NCI-H2227 treated with DMSO at 0.1 percent for 48 hours (cell line): Measurements from ENCODE around the gene MRPS6.

Source experiments
- DNase-seq: peaks from one replicate; lab custom pipeline; 2025; lab: John Stamatoyannopoulos, UW

Gene MRPS6

DNA sequence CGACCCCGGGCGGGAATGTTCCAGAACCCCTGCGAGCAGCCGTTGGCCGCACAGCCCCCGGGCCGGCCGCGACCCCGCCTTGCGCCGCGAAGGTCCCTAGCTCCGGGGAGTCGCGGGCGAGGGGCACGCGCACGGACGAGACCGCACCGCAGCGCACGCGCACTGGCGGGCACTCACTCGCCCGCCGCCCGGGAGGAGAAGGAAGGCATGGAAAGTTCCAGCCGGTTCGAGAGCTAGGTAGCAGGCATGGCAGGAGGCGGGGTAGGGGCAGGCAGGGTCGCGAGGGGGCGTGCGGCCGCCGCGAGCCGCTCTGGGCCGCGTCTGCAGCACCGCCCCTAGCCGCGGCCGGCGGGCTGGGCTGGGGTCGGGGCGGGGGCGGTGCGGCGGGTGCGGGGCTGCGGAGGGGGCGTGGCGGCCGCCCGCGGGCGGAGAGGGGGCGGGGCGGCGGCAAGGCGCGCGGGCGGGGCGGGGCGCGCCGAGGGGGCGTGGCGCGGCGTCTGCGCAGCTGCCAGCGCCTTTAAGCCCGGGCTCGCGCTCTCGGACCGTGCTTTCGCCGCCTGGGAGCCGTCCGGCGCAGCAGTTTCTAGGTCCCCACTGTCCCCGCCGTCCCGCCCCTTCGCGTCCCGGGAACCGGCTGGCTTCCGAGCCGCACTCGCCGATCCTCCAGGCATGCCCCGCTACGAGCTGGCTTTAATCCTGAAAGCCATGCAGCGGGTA is at the start of gene MRPS6, which contains the start of gene SLC5A3:
MRPS6 (plus strand) TSS at position 547 of the 717 bp plus-strand sequence; CDS start at position 670, 123 bp downstream.
SLC5A3 (plus strand) TSS at position 547 of the 717 bp plus-strand sequence. CDS start 21,621 bp downstream, outside the sequence.
- DNase-seq, result peak; percentile 86

DNA sequence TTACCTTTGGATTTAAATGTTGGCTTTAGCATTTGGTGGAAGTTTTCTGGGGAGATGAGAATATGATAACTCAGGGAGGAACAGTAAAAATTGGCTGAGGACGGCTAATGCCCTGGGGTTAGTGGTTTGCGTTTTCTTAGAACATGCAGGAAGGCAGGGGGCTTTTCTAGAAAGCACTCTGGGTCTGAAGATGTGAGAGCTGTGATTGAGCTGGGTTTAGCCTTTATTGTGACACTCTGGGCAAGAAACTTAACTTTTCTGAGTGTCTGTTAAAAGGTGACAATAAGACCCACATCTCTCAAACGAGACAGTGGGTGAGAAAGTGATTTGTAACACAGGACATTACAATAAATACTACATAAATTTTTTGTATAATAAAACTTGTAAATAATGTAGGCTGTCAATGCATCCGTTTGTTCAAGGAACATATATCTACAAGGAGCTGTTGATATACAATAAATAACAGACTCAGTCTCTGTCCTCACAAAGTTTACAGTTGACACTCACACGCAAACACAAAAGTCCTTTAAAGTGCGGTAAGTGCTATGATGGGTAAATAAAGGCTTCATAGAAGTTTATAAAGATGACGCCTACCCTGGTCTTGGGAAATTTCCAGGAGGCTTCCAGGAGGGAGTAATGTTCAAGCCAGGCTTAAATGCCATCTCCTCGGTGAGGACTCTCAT is 49.5 kb upstream of the MRPS6 start:
- no peak for DNase-seq

DNA sequence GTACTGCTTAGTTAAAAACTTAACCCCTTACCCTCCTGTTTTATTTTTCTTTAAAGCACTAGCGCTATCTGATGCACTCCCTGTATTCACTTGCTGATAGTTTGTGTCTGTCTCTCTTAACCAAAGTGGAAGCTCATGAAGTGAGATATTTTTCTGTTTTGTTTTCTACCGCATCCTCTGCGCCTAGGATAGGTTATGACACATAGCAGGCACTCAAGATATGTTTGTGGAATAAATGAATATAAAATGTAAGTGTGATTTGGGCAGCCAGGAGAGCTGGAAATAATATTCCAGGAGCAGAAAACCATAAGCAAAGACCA is 49.0 kb upstream of the MRPS6 start:
- no peak for DNase-seq

DNA sequence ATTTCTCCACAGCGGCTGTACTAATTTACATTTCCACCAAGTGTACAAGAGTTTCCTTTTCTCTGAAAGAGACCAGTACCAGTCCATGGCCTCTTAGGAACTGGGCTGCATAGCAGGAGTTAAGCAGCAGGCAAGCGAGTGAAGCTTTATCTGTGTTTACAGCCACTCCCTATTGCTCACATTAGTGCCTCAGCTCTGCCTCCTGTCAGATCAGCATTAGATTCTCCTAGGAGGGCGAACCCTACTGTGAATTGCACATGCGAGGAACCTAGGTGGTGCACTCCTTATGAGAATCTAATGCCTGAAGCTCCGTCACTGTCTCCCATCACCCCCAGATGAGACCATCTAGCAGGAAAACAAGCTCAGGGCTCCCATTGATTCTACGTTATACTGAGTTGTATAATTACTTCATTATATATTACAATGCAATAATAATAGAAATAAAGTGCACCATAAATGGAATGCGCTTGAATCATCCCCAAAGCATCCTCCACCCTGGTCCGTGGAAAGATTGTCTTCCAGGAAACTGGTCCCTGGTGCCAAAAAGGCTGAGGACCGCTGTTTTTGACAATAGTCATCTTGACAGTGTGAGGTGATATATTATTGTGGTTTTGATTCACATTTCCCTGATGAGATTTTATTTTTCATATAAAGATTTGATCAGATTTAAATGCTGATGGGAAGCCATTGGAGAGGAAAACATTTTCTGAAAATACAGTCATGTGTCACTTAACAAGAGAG is 45.5 kb upstream of the MRPS6 start:
- no peak for DNase-seq

DNA sequence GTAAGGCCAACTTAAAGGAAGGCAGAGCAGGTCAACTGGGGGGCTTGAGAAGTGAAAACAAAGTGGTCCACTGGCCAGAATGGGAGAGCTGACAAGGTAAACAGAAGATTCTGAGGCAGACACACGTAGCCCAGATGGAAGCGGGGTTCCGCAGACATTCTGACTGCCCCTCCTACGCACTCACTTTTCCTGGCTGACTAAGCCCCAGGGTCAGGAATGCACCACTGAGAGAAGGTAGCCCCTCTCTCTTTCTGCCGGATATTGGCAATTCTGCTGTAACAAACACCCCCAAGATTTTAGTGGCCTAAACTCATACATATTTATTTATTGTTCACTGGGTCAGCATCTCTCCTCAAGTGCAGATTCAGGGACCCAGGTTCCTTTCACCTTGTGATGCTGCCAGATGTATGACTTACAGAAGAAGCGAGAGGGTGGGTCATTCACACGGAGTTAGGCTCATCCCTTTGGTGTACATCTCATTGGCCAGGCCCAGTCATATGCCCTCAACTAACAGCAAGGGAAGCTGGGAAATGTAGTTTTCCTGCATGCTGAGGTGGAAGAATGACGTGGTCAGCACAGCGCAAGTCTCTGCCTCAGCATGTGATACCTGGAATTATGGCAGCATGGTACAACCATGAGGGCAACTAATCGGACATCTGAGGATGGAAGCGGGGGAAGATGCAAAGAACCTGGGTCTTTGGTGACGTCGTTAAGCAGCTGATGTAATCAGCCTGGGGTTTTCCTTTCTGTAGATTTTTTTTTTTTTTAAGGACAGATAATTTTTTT is 43.4 kb upstream of the MRPS6 start:
- DNase-seq, result peak; percentile 49

DNA sequence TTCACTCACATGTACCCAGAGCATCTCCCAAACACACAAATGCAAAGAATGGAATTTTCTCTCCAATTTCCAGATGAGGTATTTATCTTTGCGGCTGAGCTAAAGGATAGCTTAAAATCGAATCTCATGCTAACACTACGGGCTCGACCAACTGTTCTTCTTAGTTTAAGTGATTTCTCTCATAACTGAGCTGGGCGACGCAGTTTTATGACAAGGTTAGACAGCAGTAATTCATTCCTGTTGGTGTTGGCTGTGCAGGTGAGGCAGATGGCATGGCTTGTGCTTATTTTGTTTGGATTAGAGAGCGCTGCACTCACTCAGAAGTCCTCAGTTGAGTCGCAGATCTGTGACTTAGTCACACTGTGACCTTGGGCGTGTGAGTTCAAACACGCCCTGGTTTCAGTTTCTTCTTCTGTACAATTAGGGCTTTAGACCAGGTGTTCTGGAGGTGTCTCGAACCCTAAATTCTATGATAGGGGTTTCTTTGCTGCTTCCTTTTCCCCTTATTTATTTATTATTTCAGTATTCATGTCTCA is 41.5 kb upstream of the MRPS6 start:
- no peak for DNase-seq

DNA sequence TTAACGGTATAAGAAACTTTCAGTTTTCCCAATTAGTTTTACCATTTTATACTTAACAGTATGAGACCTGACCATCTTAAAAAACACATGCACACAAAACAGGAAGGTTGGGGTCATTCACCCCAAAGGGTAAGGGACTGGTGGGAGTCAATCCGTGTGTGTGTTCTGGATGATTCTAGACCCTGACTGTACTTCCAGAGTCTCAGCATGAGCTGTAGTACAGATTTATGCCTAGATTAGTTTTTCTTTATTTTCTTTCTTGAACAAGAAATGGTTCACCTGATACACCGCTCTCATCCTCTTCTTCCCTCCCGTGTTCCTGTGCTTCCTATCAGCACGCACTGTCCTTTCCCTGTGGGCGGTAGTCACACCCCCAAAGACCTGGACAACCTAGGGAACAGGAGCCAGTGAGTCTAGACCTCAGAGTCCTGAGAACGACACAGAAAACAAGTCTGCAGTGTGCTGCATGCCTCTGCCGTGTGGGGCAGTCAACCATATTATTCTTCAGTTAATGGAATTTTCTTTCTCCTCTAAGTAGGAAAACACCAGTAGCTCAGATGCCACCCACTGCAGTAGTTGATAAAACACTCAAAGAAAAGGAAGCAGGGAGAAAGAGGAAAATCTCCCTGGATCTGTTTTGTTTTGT is 38.9 kb upstream of the MRPS6 start:
- DNase-seq, result no peak

DNA sequence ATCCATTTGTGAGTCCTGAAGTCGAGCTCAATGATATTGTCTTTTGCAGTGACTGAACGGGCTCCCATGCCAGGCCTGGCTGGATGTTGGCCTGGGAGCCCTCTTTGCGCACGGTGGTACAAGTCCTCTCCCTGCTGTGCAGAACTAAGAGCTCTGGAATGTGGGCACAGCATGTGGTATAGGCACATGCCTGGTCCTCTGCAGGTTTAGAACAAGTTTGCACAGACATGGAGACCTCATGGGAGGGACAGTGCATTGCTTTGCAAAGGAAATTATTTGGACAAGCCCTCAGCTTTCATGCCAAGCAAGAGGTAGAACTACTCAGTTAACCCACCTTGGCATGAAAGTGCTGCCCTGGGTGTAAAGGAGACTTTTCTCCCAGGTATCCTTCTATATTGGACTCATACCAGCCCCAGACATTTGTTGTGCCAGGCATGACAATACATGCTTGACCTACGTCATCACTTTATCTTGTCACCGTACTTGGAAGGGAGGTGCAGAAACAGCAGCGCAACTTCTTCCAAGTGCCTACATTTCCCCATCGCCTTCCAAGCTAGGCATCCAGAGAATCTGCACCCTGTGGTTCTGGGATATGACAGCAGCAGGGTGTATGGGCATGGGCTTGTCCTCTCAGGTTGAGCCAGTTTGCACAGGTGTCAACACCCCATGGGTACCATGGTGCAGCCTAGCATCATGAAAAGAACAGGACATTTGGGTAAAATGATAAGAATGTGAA is 37.6 kb upstream of the MRPS6 start:
- no peak for DNase-seq

DNA sequence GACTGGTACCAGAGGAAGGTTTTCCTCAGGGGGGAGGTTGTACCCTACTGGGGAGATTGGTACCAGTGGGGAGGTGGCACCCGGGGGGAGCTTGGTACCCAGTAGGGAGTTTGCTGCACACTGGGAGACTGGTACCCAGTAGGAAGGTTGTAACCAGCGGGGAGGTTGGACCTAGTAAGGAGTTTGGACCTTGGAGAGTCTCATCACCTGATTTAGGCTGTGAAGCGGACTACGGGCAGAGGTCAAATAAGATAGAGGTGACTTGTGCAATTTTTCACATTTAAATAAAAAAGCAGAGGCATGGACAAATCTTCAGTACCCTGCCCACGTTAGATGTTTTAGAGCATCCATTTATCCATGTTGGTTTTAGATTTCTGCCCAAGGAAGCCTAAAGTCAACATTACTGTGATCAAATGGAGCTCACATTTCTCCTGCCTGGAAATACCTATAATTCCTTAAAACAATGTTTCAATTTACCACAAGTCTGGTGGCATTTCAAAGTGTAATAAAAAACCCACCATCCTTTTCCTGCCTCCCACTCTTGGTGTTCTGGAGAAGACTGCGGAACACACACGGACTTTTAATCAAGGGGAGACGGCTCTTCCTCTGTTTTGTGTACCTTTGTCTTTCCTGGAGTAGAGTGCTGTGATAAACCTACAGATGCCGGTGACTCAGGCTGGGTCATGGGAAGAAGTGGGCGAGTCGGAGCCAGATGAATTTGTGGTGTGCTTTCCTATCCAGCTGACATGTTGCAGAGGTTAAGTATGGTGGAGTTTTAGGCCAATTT is 36.2 kb upstream of the MRPS6 start:
- no peak for DNase-seq

DNA sequence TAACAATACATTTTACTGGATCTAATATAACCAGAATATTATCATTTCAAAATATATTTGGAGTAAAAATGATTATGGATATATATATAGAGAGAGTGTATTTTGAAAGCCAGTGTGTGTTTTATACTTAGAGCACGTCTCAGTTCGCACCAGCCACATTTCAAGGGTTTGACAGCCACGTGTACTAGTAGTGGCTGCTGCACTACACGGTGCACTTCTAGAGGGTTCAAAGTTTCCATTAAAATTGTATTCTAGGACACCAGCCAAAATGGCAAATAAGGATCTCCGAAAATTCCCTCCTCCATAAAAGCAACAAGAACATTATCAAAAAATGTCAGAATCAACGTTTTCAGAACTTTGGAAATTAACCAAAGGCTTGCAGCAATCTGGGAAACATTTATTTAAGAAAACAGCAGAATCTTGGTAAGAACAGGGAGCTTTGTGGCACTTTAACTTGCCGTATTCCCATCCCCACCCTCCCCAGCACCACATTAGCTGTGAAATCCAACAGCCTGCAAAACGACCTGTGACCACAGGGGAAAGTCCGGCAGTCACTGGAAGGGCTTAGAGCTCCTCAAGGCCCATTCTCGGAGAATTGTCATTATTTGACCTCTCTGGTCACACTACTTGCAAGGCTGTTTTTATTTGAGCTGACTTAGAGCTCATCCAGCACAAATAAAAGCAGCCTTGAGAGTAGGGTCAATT is 33.5 kb upstream of the MRPS6 start:
- DNase-seq, result no peak

DNA sequence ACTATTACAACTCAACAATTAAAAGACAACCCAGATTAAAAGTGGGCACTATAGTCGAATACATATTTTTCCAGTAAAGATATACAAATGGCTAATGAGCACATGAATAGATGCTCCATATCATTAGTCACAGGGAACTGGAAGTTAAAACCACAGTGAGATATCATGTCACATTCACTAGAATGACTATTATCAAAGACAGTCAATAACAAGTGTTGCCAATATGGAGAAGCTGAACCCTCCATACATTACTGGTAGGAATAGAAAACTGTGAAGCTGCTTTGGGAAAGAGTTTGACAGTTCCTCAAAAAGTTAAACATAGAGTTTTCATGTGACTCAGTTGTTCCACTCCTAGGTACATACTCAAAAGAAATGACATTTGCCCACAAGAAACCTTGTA is 30.6 kb upstream of the MRPS6 start:
- no peak for DNase-seq

DNA sequence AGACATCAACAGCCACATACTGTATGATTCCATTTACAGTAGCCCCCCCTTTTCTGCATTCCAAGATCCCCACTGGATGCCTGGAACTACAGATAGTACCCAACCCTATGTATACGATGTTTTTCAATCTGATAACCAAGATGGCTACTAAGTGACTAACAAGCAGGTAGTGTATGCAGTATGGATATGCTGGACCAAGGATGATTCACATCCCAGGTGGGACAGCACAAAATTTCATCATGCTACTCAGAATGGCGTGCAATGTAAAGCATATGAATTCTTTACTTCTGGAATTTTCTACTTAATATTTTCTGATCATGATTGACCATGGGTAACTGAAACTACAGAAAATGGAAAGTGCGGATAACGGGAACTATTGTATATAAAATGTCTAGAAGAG is 30.0 kb upstream of the MRPS6 start:
- DNase-seq, result no peak

DNA sequence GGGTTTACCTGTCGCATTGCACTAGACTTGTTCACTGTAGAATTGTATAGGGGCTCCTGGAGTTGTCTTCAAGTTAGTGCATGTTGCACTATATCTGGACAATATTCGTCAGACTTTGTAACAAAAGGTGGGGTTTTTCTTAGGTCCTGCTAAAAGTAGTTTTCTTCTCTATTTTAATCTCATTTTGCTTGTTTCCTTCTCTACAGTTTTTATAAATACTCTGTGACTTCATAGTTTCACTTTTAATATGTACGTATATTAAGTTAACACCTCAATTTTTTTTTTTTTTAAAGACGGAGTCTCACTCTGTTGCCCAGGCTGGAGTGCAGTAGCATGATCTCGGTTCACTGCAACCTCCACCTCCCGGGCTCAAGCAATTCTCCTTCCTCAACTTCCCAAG is 26.5 kb upstream of the MRPS6 start:
- DNase-seq, result no peak

DNA sequence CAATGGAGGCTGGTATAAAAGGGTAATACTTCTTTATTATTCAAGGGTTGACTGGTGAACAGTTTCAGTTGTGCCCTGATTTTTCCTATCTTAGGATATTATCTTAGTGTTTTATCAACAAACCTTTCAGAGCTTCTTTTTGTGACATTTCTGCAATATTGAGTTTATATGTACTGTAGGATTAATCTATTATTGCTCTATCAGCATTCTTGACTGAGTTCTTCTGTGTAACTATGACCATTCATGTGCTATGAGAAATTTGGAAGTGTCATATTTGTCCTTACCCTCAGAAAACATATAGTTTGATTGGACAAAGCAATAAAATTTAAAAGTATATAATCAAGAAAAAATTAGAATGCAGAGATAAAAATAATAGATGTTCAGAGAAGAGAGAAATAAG is 25.5 kb upstream of the MRPS6 start:
- DNase-seq, result no peak

DNA sequence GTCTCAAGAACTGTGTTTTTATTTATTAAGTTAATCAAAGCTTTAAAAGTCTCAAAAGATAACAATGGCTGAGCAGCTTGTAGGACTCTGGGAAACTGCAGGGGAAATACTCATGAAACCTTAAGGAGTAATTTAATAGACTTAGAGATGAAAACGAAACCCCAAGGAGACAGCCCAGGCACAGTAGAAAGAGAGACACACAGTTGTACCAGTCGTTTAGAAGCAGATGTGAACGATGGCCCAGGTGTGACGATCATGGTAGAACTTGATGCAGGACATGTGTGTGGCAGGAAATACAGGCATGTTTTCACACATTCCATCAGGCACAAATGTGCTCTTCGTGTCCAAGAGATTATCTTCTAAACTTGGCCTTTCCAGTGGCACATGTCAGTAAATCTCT is 21.2 kb upstream of the MRPS6 start:
- no peak for DNase-seq

DNA sequence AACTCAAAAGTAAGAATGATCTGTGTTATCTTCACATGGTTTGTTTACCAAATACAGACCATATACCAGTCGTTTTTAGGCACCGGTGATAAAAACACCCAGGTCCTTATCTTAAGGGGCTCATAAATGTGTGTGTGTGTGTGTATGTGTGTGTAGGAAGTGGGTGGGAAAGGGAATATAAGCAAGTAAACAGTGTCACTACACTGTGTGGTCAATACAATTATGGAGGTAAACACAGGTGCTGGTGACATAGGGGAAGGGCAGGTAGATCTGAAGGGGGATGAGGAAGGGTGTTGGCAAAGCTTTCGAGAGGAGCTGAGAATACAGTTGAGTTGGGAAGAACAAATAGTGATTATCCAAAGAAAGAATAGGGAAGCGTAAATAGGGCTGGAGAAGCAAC is 19.1 kb upstream of the MRPS6 start:
- no peak for DNase-seq

DNA sequence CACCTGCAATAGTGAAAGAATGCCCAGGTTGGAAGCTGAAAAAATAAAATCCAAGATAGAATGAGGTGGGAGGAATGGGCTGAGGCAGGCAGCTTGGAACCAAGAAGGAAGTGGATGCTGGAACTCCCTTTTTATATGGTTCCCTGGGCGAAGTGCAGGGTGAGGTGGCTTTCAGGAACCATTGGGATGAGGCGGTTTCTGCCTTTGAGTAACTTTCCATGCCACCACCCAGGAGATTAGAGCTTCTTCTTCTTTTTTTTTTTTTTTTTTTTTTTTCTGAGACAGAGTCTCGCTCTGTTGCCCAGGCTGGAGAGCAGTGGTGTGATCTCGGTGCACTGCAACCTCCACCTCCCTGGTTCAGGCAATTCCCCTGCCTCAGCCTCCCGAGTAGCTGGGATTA is 17.8 kb upstream of the MRPS6 start:
- DNase-seq, result no peak

DNA sequence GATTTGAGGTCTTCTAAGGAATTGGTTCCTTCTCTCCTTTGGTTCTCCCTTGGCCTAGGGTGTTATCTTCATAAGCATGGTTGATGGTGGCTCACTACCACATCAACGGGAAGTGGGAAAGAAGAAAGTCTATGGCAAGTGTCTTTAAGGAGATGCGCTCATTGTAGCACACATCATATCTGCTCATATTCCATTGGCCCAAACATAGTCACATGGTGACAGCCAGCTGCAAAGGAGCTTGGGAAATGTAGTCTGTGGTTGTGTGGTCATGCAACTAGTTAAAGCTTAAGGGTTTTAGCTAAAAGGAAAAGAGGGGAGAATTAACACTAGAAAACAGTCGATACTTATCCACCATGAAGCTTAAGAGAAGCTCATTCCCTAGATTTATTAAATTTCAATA is 11.4 kb upstream of the MRPS6 start:
- no peak for DNase-seq

DNA sequence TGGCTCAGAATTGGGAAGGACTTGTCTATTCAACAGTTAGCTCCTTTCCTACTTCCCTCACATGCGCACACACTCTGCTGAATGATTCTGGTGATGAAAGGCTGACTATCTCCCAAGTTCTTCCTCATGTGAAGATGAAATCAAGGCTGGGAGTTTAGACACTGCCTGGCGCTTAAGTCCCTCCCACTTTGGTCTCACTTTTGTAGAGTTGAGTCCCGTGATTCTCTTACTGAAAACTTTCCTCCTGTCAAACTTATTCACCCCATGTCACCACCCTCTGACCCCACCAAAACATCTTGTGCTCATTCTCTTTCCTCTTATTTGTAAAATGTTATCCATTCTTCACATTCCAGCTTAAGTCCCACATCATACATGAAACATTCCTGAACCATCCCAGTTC is 8.4 kb upstream of the MRPS6 start:
- DNase-seq, result no peak
